Anterior cingulate cortex (tissue), 58 donors: ENCODE data around the gene EFHC2.
"Not testable (repeated sequence)": the region's sequence is repeated elsewhere in the genome, so short reads cannot be mapped to it uniquely, and the experiment has no call there.

Source experiments
- DNase-seq, 58 donors: peaks; one replicate each; lab custom pipeline; 2025; lab: John Stamatoyannopoulos, UW

The EFHC2 gene

DNA sequence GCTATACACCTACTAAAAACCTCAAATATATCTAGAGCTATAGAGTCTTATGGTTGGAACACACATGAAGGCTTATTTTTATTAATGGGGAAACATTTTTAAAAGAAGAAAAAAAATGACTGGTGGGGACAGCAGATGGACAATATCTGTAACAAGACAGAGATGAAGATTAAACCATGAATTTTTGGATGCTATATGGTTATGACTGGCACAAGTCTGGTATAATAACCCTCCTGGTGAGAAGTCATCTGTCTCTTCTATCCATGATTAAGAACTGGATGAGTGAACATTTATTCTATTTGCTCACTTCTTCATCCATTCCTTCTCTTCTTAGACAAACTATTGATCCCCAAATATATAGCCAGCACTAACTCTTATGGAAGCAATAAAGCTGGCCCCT lies 104.4 kb downstream of the EFHC2 start:
- DNase-seq, result no peak

DNA sequence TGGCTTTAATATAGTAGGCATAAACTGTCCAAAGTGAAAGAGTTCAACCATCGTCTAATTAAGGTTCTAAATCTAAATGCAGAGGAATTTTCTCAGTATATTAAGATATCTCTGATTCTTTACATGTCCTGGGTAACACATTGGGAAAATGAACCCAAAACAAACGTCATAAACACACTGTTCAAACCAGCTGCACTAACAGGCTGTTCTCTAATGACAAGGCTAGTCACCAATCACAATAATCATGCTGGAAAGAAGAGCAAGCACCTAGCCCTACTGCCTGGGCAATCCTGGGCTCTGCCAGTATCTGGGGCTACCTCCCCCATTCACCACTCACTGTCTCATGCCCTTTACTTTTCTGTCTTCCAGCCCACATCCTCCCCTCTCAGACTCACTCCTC lies 107.9 kb downstream of the EFHC2 start:
- DNase-seq, result no peak

DNA sequence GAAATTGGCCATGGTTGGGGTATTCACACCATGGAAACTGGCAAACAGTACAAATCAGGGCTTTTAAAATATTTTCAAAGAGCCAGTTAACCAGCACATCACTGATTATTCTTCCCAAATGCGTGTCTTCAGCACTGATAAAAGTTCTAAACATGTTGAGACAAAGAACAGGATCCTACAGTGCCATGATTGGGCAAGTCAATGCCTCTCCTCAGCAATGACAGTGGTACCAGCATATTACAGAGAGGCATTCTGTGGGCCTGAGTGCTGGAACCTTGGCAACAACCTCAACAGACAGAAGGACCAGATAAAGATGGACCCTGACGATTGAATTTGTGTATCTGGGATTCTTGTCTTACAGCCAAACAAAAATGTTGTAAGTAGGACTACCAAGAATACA lies 108.9 kb downstream of the EFHC2 start:
- no peak for DNase-seq

DNA sequence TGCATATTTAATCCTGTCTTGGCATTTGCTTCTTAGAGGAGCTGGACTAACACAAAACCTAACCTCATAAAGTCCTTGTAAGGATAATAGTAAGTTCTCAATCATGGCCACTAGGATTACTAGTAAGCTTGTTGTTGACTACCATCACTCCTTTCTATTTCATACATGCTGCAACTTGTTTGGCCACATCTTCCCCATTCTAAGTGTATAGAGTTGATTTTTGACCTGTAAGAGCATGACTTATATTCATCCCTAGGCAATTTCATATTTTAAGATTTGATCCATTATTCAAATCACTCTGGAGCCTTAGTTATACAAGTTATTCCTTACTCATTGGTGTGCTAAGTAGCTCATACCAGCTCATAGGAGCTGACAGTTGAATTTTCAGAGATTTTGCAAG lies 109.4 kb downstream of the EFHC2 start:
- no peak for DNase-seq

DNA sequence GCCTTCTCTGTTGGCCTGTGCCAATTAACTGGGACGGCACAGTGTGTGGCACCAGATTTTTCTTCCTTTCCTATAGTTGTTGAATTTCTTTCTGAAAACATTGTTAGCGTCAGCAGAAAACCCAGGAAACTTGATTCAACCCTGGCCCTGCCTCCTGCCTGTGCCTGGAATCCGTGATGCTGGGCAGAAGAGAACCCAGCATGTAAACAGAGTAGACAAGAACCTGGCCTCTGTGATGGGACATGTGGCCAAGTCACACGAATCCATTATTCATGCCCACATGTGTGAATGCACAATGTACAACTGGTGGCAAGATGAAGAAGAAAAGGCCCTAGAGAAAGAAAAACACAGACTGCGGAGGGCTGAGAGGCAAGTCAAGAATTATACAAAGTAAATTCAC lies 111.4 kb downstream of the EFHC2 start:
- peak in 3 of 58 donors; percentile 7 to 25 (median 18) for DNase-seq

DNA sequence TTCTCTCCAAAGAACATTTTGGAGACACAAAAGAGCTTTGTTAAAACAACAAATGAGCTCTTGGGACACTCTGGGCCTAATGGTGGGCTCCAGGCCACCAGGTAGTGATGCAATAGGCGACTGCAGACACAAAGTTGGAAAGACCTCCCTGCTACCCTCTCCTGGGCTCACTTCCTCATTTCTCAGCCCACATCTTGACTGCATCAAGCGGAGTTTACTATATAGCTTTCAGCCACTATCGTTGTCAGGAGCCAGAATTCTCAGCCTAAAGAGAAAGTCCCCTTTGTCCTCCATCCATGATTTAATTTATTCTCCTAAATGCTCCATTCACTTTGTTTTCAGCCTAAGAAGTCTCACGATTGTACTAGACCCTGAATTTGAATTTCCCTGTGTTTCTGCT lies 114.9 kb downstream of the EFHC2 start:
- peak in 7 of 58 donors; percentile 1 to 47 (median 7) for DNase-seq

DNA sequence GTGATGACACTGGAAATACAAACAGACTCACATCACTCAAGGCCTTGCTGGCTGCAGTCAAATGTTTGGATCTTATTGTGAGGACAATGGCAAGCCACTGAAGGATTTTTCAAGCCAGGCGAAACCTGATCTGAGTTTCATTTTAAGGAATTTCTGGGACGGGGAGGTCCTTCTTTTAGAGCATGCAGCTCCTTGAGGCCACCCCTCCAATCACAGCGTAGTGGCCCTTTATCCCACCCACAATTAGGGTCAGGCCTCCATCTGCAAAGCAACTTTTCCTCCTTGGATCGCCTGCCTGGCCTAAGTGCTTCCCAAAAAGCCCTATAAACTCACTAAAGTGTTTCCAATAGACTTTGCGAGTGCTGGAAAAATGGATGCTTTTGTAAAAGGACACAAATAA lies 115.5 kb downstream of the EFHC2 start:
- DNase-seq, result no peak

DNA sequence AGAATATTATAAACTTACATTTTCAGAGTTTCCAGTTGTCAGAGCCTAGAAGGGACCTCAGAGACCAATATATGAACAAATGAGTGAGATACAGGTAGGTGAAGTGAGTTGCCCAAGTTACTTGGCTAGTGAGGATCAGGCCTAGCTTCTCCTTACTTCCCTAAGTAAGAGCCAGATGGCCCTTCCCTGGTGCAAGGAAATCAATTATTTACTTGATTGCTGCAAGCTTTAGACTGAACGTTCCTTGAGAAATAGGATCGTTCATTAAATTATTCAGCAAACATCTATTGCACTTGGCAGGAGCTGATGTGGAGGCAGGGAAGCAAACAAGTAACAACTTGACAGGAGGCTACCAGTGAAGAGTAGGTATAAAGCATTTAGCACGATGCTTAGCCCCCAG lies 117.8 kb downstream of the EFHC2 start:
- no peak for DNase-seq

DNA sequence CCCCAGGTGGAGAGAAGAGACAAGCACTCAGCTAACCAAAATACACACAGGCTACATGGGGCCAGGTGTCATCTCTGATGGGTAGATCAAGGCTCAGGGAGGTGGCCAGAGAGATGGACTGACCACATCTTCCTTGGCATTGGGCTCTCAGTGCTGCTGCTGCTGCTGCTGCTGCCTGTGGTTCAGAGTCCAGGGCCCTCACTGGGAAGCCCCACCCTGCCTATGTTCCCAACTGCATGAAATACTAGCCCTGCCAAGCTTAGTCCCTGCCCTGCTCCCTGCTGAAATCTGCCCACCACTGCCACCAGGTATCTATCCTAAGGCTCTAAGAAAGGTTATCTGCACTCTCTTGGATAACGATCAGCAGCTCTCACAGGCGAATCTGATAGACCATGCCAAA lies 118.7 kb downstream of the EFHC2 start:
- no peak for DNase-seq

DNA sequence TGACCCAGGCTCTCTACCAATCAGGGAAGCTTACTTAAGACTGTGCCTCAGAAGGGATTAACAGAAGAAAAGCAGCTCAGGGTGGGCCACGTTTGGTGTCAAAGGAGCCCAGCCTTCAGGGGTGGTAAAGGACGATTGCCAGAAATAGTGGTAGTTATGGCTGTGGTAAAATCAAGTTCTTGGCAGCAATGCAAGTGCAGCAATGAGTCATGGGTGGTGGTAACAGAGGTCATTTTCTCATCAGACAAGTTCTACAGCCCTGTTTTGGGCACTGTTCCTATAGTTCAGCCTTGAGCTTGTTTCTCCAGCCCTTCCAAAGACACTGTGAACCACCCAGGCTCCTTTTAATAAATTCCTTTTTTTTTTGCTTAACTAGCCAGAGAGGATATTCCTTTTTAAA lies 120.3 kb downstream of the EFHC2 start:
- DNase-seq, result no peak

DNA sequence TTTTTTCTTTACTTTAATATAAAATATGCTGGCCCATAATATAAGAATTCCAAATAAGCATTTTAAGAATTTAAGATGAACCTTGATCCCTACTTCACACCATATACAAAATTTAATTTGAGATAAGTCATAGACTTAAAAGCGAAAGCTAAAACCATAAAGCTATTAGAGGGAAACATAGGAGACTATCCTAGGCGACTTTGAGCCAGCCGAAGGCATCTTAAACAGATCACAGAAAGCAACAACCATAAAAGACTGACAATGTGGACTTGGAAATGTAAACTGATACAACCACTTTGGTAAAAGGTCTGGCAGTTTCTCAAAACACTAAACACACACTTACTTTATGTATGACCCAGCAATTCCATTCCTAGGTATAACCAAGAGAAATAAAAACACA lies 125.0 kb downstream of the EFHC2 start:
- no peak for DNase-seq

DNA sequence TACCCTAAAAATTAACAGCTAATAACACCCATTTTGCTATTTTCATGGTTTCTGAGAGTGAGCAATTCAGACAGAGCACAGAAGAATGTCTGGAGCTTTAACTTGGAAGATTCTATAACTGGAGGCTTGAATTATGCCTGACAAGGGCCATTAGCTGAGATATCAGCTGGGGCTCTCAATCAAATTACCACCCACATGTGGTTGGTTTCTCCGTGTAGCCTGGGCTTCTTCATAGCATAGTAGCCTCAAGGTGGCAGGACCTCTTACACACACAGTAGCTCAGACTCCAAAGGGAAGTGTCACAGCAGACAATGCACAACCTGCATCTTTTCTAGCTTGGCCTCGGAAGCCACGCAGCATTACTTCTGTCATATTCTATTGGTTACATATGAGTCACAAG lies 127.3 kb downstream of the EFHC2 start:
- no peak for DNase-seq

DNA sequence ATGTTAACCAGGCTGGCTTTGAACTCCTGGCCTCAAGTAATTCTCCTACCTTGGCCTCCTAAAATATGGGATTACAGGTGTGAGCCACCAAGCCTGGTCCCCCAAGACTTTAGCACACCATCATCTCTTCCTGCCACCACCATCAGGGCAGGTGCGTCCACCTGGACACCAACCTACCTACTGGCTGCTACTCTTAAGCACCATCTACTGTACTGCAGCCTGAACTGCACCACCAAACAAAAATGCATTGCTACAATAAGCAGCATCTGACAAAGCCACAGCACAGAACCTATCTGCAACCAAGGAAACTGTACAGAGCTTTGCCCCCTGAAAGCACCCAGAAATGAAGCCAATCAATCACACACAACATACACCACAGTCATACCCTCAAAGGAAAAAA lies 139.7 kb downstream of the EFHC2 start:
- DNase-seq, result no peak

DNA sequence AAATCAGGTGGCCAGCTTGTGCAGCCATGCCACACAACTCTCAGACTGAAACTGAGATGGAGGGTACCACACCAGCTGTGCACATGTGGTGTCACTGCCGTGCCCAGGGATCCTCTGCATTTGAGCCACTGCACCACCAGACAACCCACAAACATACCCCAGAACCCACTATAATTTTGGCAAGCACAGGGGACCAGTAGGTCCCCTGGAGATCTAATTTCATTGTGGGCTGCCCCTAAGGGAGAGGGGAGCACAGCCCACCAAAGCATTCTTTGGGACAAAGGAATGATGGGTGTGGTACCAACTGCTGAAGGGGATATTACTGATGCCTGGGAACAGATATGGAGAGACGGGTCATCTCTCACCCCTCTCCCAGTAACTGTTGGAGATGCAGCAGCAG lies 140.9 kb downstream of the EFHC2 start:
- no peak for DNase-seq

DNA sequence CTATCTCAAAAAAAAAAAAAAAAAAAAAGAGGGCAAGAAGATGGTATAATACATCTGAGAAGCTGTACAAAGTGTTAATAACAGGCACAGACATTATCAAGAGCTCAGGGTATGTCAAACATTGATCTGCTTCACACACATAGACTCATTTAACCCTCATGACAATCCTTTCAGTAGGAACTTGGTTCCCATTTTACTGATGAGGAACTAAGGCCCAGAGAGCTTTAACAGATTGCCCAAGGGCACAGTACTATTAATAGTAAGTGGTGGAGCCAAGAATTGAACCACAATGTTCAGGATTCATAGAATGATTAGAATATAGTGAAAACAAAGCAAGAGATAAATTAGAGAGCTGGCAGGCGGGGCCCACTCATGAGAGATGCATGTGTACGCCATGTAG lies 154.4 kb downstream of the EFHC2 start:
- DNase-seq, result no peak

DNA sequence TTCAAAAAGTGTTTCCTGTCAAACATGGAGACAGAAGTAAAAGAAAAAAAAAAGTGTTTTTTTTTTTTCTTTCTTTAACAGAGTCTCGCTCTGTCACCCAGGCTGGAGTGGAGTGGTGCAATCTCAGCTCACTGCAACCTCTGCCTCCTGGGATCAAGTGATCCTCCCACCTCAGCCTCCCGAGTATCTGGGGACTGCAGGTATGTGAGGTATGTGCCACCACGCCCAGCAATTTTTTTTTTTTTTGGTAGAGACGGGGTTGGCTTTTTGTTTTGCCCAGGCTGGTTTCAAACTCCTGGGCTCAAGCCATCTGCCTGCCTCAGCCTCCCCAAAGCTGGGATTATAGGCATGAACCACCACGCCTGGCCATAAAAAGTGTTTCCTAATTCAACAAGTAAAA lies 155.6 kb downstream of the EFHC2 start:
- DNase-seq, result not testable (repeated sequence)

DNA sequence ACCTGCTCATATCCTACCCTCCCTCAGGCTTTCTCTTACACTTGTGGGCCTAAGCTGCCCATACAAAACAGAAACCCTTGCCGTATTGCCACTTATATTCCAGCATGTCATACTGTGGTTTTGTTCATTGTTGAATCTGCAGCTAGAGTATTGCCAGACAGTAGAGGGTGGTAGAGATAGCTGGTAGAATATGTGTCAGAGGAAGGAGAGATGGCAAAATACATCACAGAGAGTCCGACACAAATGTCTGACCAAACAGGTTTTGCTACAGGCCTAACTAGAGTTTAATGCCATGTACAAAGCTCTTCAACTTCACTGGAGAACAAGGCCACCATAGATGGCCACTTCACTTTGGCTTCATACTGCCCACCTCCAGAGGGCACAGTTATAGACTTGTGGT lies 160.1 kb downstream of the EFHC2 start:
- DNase-seq, result peak in 1 of 58 donors; percentile 1

DNA sequence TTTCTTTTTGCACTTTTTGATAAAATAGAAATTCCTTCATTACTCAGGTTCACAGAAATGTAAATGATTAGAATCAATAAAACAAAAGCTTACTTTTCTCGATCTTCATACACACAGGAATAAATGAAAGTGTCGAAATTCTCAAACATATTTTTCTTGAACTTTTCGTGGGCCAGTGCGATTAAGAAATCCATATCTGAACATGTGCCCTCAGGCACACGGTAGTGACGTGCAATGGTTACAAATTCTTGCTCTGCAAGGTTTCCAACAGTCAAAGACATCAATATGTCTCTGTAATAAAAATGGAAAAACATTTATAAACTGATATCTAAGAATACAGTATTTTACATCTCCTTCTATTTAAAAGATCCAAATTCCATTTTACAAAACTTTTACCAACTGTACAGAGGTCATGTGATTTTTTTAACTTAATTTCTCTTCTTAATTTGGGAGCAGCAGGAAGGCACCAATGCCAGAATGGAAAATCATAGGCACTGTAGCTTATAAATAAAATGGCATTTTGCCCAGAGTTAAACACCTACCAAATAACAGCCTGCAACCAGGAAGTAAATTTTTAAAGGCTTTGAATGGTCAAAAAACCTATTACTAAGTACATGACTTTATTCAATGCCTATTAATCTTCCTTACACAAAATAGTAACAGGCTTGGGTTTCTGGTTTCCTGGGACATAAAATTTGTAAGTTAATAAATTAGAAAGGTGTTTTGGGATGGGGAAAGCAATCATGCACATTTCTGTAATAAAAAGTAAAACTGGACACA lies 165.0 kb downstream of the EFHC2 start:
- no peak for DNase-seq

DNA sequence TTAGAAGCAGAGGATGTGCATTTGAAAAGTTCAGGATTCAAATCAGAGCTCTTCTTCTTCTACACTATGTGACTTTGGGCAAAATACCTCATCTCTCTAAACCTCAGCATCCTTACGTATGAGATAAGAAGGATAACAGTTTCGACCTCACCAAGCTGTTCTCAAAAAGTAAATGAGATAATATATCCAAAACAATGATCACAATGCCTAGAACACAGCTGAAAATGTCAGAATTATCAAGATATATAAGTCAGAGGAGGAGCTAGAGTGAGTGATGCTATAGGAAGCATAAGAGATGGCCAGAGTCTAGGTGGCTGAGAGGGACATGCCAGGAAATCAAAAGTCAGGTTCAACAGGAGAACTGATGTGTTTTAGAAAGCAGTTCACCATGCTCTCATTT lies 168.0 kb downstream of the EFHC2 start:
- DNase-seq, result no peak

DNA sequence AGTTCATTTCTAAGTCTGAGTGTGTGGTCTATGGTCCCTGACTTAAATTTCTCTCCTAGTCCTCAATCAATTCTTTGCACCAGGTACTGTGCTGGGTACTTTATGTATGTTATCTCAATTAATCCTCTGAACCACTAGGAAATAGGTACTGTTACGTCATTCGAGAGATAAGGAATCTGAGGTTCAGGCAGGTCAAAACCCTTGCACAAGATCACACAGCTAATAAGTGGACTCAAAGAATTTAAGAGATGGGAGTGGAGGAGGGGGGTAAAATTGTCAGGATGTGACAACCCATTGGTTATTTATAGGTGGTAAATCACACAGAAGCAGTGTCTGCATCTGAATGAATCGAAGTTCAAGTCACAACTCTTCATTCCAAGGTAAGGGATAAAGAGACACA lies 169.4 kb downstream of the EFHC2 start:
- no peak for DNase-seq

DNA sequence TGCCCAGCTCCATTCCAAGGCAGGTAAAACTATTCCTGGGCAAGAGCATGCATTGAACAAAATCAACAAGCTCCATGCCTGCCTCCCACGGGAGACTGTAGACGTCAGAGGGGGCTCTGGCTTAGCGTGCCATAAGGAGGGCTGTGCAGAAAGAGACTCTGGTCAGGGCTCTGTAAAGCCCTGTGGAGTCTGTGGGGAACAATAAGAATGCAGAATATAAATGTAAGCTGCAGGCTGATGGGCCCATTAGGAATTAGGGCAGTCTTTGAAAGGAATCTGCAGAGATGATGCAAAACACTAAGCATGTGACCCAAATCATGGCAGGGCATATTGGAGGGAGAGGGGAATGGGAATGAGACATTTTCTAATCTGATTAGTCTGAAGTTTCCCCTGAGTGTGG lies 170.3 kb downstream of the EFHC2 start:
- no peak for DNase-seq

DNA sequence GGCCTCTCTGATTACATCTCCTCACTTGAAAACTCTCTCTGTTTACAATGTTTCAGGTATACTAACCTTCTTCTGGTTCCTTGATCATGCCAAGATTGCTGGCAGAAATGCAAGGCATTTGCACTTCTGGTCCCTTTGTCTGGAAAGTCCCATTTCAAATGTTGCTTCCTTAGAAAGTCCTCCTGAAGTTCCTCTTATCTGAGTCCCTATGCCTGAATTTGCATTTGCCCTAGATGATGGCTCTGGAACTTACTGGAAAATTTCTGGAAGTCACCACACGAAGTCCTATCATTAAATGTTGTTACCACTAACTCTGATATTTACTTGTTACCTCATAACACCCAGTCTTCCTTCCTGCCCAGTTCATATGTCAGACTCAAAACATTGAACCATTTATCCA lies 176.4 kb downstream of the EFHC2 start:
- DNase-seq, result no peak

DNA sequence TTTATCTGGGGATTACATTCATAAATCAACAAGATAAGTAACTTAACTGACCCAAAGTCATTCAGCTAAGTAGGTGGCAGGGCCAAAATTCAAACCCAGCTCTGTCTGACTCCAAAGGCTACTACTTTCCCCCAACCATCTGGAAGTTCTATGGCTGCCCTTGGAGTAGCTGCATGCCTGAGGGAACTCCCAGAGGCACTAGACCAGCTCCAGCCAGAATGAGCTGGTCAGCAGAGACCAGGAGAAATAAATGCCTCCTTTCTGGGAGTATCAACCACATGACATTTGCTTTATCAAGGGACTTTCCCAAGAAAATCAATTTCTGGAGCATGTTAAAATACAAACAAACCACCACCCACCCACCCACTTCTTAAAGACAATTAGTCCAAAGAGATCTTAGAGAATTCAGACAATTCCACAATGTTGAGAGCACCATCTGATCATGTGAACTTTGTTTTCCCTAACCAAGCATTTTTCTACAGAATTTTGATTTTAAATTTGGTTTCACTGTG lies 180.5 kb downstream of the EFHC2 start:
- DNase-seq, result no peak
